Ascending aorta (tissue), 2 donors: ENCODE results near the gene TXLNB. TPM values are rescaled to one million over a fixed set of nuclear protein-coding genes. Genes with fewer than 3 reads are reported as not detected.
A peak's percentile ranks its signal among the peaks of the same experiment; 100 is the strongest.
"Not testable (repeated sequence)": the region's sequence is repeated elsewhere in the genome, so short reads cannot be mapped to it uniquely, and the experiment has no call there.

Source experiments
- DNase-seq, 2 donors: peaks; one replicate each; pipeline ENCODE4 v3.0.0-alpha.2; 2019; ENCODE audit warnings: low spot score in 2 of 2
- H3K27ac ChIP-seq, 2 donors: fragments of 200-600 bp; sonication (generic); one replicate each; pipeline ENCODE4 v1.5.1; 2016 to 2017; ENCODE audit warnings: mild to moderate bottlenecking in 1 of 2
- H3K27me3 ChIP-seq: fragments of 200-600 bp; sonication (generic); one replicate; pipeline ENCODE4 v1.5.1; 2017
- H3K36me3 ChIP-seq, 2 donors: fragments of 200-600 bp; sonication (generic); one replicate each; pipeline ENCODE4 v1.5.1; 2016
- H3K4me1 ChIP-seq, 2 donors: fragments of 200-600 bp; sonication (generic); one replicate each; pipeline ENCODE4 v1.5.1; 2016 to 2017; ENCODE audit warnings: mild to moderate bottlenecking in 1 of 2
- H3K4me3 ChIP-seq, 2 donors: fragments of 200-600 bp; sonication (generic); one replicate each; pipeline ENCODE4 v1.5.1; 2016 to 2017; ENCODE audit warnings: mild to moderate bottlenecking in 1 of 2
- H3K9me3 ChIP-seq, 2 donors: fragments of 200-600 bp; sonication (generic); one replicate each; pipeline ENCODE4 v1.5.1; 2016
- intact Hi-C: fragments of 100-400 bp; cut with DNase I; formaldehyde crosslinking; loops from one replicate; pipeline ENCODE4 v1.15.1; 2023
- total RNA-seq: library from RNA; depleted of rRNA; stranded (reverse); fragments of >200 nt; gene quantifications from one replicate; pipeline ENCODE4 v1.1.0, GENCODE V29; 2016
- TF ChIP-seq, protein P1 (sequence below), 3 experiments: fragments of 200-600 bp in 2 of 3; fragments of 450-650 bp in 1 of 3; sonication (generic) in 2 of 3; IDR thresholded peaks; one replicate each; pipeline ENCODE4 v1.5.1; 2016 to 2019; ENCODE audit warnings: antibody characterized with exemption in 3 of 3, mild to moderate bottlenecking in 1 of 3, moderate library complexity in 1 of 3

Gene TXLNB
- total RNA-seq, 1 donor from 2014 or later: not detected

GRCh38 chr6:139296927-139297326 is 5.1 kb upstream of the TXLNB start:
- Histone ChIP-seq H3K27ac (no peak overlapping the region), H3K27me3 (no peaks in the 10 kb centered on the region), H3K36me3 (no peaks in the 10 kb centered on the region), H3K4me3 (no peak overlapping the region), H3K9me3 (no peaks in the 10 kb centered on the region), H3K4me1 (peaks cover 0 to 7% of the 10 kb centered on the region in 2 donors)
- intact Hi-C loops: no loop called here
- TF ChIP-seq, protein P1, sequence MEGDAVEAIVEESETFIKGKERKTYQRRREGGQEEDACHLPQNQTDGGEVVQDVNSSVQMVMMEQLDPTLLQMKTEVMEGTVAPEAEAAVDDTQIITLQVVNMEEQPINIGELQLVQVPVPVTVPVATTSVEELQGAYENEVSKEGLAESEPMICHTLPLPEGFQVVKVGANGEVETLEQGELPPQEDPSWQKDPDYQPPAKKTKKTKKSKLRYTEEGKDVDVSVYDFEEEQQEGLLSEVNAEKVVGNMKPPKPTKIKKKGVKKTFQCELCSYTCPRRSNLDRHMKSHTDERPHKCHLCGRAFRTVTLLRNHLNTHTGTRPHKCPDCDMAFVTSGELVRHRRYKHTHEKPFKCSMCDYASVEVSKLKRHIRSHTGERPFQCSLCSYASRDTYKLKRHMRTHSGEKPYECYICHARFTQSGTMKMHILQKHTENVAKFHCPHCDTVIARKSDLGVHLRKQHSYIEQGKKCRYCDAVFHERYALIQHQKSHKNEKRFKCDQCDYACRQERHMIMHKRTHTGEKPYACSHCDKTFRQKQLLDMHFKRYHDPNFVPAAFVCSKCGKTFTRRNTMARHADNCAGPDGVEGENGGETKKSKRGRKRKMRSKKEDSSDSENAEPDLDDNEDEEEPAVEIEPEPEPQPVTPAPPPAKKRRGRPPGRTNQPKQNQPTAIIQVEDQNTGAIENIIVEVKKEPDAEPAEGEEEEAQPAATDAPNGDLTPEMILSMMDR (IDR thresholded peaks at IDR 0.05): no peak
- no peak for DNase-seq

DNA sequence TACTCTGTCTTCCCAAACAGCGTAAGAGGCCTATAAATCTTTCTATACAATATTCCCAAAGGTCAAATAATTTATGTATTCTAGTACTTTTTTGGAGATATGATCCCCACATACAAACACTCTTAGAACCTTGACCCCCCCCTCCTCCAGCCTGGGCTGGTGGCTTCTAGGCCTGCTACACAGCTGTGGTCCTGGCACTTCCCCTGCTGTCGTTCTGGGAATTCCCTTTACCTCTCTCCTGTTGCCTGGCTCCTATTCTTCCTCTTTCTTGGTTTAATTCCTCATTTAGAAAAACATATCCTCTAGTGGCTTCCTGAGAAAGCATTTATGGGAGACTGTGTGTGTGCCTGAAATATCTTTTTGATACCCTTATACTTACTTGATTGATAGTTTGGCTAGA is 4.1 kb upstream of the TXLNB start:
- no peak for DNase-seq
- Histone ChIP-seq H3K27me3 (no peaks in the 10 kb centered on the region), H3K27ac (no peak overlapping the region), H3K9me3 (no peaks in the 10 kb centered on the region), H3K4me1 (peaks cover 0 to 13% of the 10 kb centered on the region in 2 donors), H3K4me3 (no peak overlapping the region), H3K36me3 (no peaks in the 10 kb centered on the region)
- intact Hi-C loops: no loop called here
- TF ChIP-seq, protein P1 (IDR thresholded peaks at IDR 0.05): no peak

DNA sequence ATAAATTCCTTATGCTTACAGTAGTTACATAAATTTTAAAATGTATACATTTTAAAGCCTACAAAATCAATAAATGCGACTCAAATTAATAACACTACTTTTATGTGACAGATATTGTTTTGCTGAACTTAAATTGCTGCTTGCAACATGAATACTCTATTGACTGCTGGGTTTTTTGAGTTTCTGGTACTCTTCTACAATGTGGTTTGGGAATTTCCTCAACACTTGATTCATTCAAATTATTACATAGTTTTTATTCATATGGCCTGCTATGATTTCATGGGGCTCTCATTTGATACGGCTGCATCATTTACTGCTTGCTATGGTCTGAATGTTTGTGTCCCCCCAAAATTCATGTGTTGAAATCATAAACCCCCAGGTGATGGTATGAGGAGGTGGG is 2.3 kb upstream of the TXLNB start:
- no peaks in the 10 kb centered on the region for H3K27me3 ChIP-seq
- no peak overlapping the region for H3K4me3 ChIP-seq
- H3K36me3 ChIP-seq: no peaks in the 10 kb centered on the region
- H3K27ac ChIP-seq: no peak overlapping the region
- intact Hi-C loops: loop anchor here (5.0 kb wide), 1 partner anchor 38 kb away; no protein-coding TSS in a partner anchor
- peaks cover 0 to 24% of the 10 kb centered on the region in 2 donors for H3K4me1 ChIP-seq
- no peak for DNase-seq
- TF ChIP-seq, protein P1 (IDR thresholded peaks at IDR 0.05): no peak
- no peaks in the 10 kb centered on the region for H3K9me3 ChIP-seq

DNA sequence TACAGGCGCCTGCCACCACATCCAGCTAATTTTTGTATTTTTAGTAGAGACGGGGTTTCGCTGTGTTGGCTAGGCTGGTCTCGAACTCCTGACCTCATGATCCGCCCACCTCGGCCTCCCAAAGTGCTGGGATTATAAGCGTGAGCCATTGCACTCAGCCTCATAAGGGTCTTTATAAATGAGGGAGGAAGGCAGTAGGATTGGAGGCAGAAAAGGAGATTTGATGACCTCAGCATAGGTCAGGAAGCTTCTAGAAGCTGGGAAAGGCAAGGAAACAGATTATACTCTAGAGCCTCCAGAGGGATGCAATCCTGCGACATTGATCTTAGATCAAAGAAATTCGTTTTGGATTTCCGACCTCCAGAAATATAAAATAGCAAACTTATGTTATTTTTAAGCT is 1.4 kb upstream of the TXLNB start:
- H3K9me3 ChIP-seq, H3K36me3 ChIP-seq, DNase-seq, H3K4me3 ChIP-seq, H3K27ac ChIP-seq, H3K27me3 ChIP-seq: not testable (repeated sequence)
- intact Hi-C loops: loop anchor here (5.0 kb wide), 1 partner anchor 39 kb away; no protein-coding TSS in a partner anchor
- peaks cover 0 to 24% of the 10 kb centered on the region in 2 donors for H3K4me1 ChIP-seq

DNA sequence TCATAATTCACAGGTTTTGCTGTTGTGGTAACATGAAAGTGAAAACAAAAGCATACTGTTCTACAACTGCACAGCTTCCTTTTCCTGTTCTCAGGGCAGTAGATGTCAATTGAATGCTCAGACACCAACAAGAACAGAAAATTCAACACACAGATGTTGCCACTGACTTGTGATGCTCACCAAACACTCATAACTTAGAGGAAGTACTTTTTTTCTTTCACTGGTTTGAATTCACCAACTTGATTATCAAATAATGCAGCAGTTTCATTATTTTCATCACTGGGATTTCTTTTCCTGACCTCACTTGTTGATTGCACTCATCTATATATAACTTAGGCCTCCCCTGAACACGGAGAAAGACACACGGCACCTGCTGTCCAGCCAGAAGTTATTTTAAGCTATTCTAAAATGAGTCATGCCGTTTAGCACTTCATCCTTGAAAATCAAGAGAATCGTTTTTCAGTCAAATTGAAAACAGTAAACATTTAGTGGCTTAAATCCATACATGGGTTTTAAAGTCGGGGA is 949 bp downstream of the TXLNB start:
- Histone ChIP-seq H3K4me3 (peak overlapping the region; percentile 23 to 31), H3K27ac (peak overlapping the region; percentile 55 to 69), H3K27me3 (no peaks in the 10 kb centered on the region), H3K9me3 (no peaks in the 10 kb centered on the region), H3K36me3 (no peaks in the 10 kb centered on the region), H3K4me1 (peaks cover 0 to 24% of the 10 kb centered on the region in 2 donors)
- DNase-seq: no peak
- intact Hi-C loops: loop anchor here (5.0 kb wide), 1 partner anchor 41 kb away; no protein-coding TSS in a partner anchor
- TF ChIP-seq, protein P1 (IDR thresholded peaks at IDR 0.05): no peak

GRCh38 chr6:139289233-139289632 is 2.6 kb downstream of the TXLNB start:
- no peak for DNase-seq
- Histone ChIP-seq H3K27me3 (no peaks in the 10 kb centered on the region), H3K9me3 (no peaks in the 10 kb centered on the region), H3K4me3 (no peak overlapping the region), H3K27ac (no peak overlapping the region), H3K4me1 (peaks cover 0 to 24% of the 10 kb centered on the region in 2 donors), H3K36me3 (no peaks in the 10 kb centered on the region)
- TF ChIP-seq, protein P1 (IDR thresholded peaks at IDR 0.05): no peak
- intact Hi-C loops: no loop called here
